Measurements from ENCODE around the gene MCF2L.

The MCF2L gene

GRCh38 chr13:113119166-113119821, 150.3 kb downstream of the MCF2L start:
- in situ Hi-C loops (cut with MboI; ENCODE audit: low sequenced_read_pairs): no loop called here

- in situ Hi-C loops (cut with MboI; ENCODE audit: low sequenced_read_pairs): no loop called here
Observed at GRCh38 chr13:113119822-113120189, 150.8 kb downstream of the MCF2L start.

GRCh38 chr13:113120300-113121182, 151.5 kb downstream of the MCF2L start:
- in situ Hi-C loops (cut with MboI; ENCODE audit: low sequenced_read_pairs): no loop called here

- in situ Hi-C loops (cut with MboI; ENCODE audit: low sequenced_read_pairs): no loop called here
Observed at GRCh38 chr13:113121183-113121927, 152.3 kb downstream of the MCF2L start.

GRCh38 chr13:113121928-113122471, 153.0 kb downstream of the MCF2L start:
- in situ Hi-C loops (cut with MboI; ENCODE audit: low sequenced_read_pairs): no loop called here

- in situ Hi-C loops (cut with MboI; ENCODE audit: low sequenced_read_pairs): no loop called here
Observed at GRCh38 chr13:113122550-113123225, 153.7 kb downstream of the MCF2L start, which contains the start of gene F10. TSS of gene F10 (plus strand) at chr13:113122799. CDS start at chr13:113122856, 57 bp downstream.

- in situ Hi-C loops (cut with MboI; ENCODE audit: low sequenced_read_pairs): no loop called here
Observed at GRCh38 chr13:113123226-113124201, 154.5 kb downstream of the MCF2L start.

GRCh38 chr13:113124211-113124970, 155.4 kb downstream of the MCF2L start:
- in situ Hi-C loops (cut with MboI; ENCODE audit: low sequenced_read_pairs): no loop called here

GRCh38 chr13:113125506-113126264, 156.7 kb downstream of the MCF2L start:
- in situ Hi-C loops (cut with MboI; ENCODE audit: low sequenced_read_pairs): no loop called here

- in situ Hi-C loops (cut with MboI; ENCODE audit: low sequenced_read_pairs): no loop called here
Observed at GRCh38 chr13:113126265-113127150, 157.5 kb downstream of the MCF2L start.

GRCh38 chr13:113129480-113129879, 160.5 kb downstream of the MCF2L start:
- in situ Hi-C loops (cut with MboI; ENCODE audit: low sequenced_read_pairs): no loop called here

GRCh38 chr13:113129921-113130750, 161.1 kb downstream of the MCF2L start:
- in situ Hi-C loops (cut with MboI; ENCODE audit: low sequenced_read_pairs): no loop called here

- in situ Hi-C loops (cut with MboI; ENCODE audit: low sequenced_read_pairs): no loop called here
Observed at GRCh38 chr13:113135281-113135760, 166.3 kb downstream of the MCF2L start.

GRCh38 chr13:113137691-113138298, 168.8 kb downstream of the MCF2L start:
- in situ Hi-C loops (cut with MboI; ENCODE audit: low sequenced_read_pairs): no loop called here

GRCh38 chr13:113138792-113139551, 170.0 kb downstream of the MCF2L start:
- in situ Hi-C loops (cut with MboI; ENCODE audit: low sequenced_read_pairs): no loop called here
